Parathyroid adenoma (tissue), 2 donors: ENCODE measurements around the gene XRCC3.

Experiments used
- H2AFZ ChIP-seq: fragments of 300-600 bp; sonication (generic); one replicate; pipeline ENCODE4 v1.7.0; 2017; ENCODE audit warnings: antibody characterized with exemption, mild to moderate bottlenecking
- H3K27ac ChIP-seq: fragments of 300-600 bp; sonication (generic); one replicate; pipeline ENCODE4 v1.7.0; 2017
- H3K27me3 ChIP-seq: fragments of 300-600 bp; sonication (generic); one replicate; pipeline ENCODE4 v1.7.0; 2017; ENCODE audit warnings: low read length; ENCODE audit not compliant: control insufficient read depth, insufficient read depth
- H3K36me3 ChIP-seq: fragments of 300-600 bp; sonication (generic); one replicate; pipeline ENCODE4 v1.7.0; 2017; ENCODE audit warnings: low read length; ENCODE audit not compliant: control insufficient read depth, insufficient read depth
- H3K4me1 ChIP-seq: fragments of 300-600 bp; sonication (generic); one replicate; pipeline ENCODE4 v1.7.0; 2017; ENCODE audit warnings: control low read depth
- H3K4me2 ChIP-seq: fragments of 300-600 bp; sonication (generic); one replicate; pipeline ENCODE4 v1.7.0; 2017; ENCODE audit warnings: low read length
- H3K4me3 ChIP-seq: fragments of 300-600 bp; sonication (generic); one replicate; pipeline ENCODE4 v1.7.0; 2017; ENCODE audit warnings: low read depth, low read length
- H3K79me2 ChIP-seq: fragments of 300-600 bp; sonication (generic); one replicate; pipeline ENCODE4 v1.7.0; 2017; ENCODE audit warnings: control low read depth
- H3K9ac ChIP-seq: fragments of 300-600 bp; sonication (generic); one replicate; pipeline ENCODE4 v1.7.0; 2017; ENCODE audit warnings: mild to moderate bottlenecking
- H3K9me3 ChIP-seq: fragments of 300-600 bp; sonication (generic); one replicate; pipeline ENCODE4 v1.7.0; 2017; ENCODE audit warnings: low read length; ENCODE audit not compliant: control insufficient read depth
- TF ChIP-seq, protein P1 (sequence below): fragments of 300-600 bp; sonication (generic); IDR thresholded peaks from one replicate; pipeline ENCODE4 v1.7.0; 2017; ENCODE audit warnings: antibody characterized with exemption, mild to moderate bottlenecking
- donor health status: primary hyperparathyroidism.

Gene XRCC3

DNA sequence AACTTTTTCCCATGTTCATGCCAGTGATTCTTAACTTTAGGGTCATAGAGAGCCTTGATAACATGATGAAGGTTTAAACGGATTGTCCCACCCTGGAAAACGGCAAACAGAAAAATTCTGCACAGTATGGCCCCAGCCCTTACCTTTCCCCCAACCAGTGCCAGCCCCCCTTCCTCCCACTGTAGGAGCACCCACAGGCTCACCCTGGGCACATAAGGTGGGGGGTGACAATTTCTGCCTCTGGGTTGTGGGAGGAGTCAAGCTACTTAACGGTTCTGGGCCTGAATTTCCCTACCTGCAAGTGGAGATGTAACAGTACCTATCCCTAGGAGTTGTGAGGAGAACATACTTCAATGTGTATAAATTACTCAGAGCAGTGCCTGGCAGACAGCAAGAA lies 18.0 kb downstream of the XRCC3 start:
- H3K79me2 ChIP-seq, result peaks cover 23% of the 10 kb centered on the region
- no peak overlapping the region for H3K4me2 ChIP-seq
- no peak overlapping the region for H3K9ac ChIP-seq
- no peaks in the 10 kb centered on the region for H3K9me3 ChIP-seq
- H3K27ac ChIP-seq, result no peak overlapping the region
- no peaks in the 10 kb centered on the region for H3K36me3 ChIP-seq
- H3K4me3 ChIP-seq, result no peak overlapping the region
- no peak overlapping the region for H2AFZ ChIP-seq
- TF ChIP-seq, protein P1, sequence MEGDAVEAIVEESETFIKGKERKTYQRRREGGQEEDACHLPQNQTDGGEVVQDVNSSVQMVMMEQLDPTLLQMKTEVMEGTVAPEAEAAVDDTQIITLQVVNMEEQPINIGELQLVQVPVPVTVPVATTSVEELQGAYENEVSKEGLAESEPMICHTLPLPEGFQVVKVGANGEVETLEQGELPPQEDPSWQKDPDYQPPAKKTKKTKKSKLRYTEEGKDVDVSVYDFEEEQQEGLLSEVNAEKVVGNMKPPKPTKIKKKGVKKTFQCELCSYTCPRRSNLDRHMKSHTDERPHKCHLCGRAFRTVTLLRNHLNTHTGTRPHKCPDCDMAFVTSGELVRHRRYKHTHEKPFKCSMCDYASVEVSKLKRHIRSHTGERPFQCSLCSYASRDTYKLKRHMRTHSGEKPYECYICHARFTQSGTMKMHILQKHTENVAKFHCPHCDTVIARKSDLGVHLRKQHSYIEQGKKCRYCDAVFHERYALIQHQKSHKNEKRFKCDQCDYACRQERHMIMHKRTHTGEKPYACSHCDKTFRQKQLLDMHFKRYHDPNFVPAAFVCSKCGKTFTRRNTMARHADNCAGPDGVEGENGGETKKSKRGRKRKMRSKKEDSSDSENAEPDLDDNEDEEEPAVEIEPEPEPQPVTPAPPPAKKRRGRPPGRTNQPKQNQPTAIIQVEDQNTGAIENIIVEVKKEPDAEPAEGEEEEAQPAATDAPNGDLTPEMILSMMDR, result no peak
- no peaks in the 10 kb centered on the region for H3K4me1 ChIP-seq
- H3K27me3 ChIP-seq, result no peaks in the 10 kb centered on the region

DNA sequence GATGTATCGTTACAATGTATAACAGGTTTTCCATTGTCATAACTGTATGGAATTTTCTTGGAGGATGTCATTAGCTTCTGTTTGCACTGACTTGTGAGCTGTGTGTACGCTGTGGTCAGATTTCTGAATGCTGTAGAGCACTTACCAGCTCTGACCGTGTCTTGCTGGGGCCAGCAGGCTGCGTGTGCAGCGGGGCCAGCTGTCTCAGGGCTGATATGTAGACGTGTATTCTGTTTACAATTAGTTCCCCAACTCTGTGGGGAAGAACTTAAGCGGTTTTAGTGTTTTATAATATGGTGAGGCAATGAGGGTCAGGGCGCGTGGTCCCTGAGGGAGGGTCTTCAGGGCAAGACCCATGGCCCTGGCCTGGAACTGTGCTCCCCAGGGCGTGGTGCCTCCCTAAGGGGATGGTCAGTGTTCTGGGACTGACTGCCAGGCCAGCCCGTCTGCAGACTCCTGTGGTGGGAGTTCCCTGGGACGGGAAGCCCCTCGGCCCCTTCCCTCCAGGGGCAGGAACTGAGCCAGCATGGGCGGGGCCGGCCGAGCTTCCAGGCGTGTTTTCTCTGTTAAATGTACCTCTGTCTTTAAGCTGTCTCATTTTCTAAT lies 18.7 kb downstream of the XRCC3 start:
- Histone ChIP-seq H3K27ac (no peak overlapping the region), H3K27me3 (no peaks in the 10 kb centered on the region), H3K4me2 (no peak overlapping the region), H3K4me1 (no peaks in the 10 kb centered on the region), H3K9me3 (no peaks in the 10 kb centered on the region), H3K4me3 (no peak overlapping the region), H3K9ac (no peak overlapping the region), H2AFZ (no peak overlapping the region), H3K79me2 (peaks cover 29% of the 10 kb centered on the region), H3K36me3 (no peaks in the 10 kb centered on the region)
- TF ChIP-seq, protein P1, result no peak

- no peaks in the 10 kb centered on the region for H3K9me3 ChIP-seq
- H2AFZ ChIP-seq, result no peak overlapping the region
- H3K4me1 ChIP-seq, result no peaks in the 10 kb centered on the region
- no peak overlapping the region for H3K27ac ChIP-seq
- TF ChIP-seq, protein P1, result no peak
- no peak overlapping the region for H3K4me2 ChIP-seq
- H3K27me3 ChIP-seq, result no peaks in the 10 kb centered on the region
- no peak overlapping the region for H3K4me3 ChIP-seq
- peaks cover 30% of the 10 kb centered on the region for H3K79me2 ChIP-seq
- H3K36me3 ChIP-seq, result no peaks in the 10 kb centered on the region
- H3K9ac ChIP-seq, result no peak overlapping the region
Measured at GRCh38 chr14:103696070-103696402, 19.2 kb downstream of the XRCC3 start.

DNA sequence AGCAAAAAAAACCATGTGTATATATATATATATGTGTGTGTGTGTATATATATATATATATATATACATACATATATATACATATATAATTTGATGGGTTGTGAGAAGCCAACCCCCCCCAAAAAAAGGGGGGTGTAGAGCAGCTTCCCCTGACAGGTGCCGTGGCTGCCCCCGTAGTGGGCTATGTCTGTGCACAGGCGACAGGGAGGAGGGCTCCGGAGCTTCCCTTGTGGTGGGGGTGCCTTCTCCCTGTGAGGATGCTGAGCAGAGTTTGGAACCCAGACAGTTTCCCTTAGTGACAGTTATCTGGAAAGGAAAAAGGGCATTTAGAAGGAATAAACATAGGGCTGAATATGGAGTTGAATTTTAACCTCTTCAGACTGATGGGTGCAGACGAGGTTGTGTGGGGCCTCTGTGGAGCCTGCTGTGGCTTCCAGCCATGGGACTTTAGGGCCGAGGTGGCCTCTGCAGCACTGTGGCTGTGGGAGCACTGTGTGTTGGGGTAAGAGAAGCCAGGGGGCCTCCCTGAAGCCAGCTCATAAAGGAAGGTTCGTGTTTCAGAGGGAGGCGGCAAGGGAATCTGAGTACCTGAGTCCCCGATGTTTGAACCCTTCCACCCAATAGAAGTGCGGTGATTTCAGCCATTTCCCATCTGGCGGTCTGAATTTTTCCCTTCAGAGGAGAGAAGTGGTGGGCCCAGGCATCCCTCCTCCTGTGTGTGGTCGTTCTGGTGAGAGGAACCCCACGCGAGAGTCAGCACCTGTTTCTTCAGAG lies 19.8 kb downstream of the XRCC3 start:
- no peak overlapping the region for H3K9ac ChIP-seq
- H3K36me3 ChIP-seq, result no peaks in the 10 kb centered on the region
- no peaks in the 10 kb centered on the region for H3K4me1 ChIP-seq

More for the DNA sequence above, 19.8 kb downstream of the XRCC3 start:
- H3K4me3 ChIP-seq, result no peak overlapping the region
- H3K4me2 ChIP-seq, result no peak overlapping the region
- H3K27me3 ChIP-seq, result no peaks in the 10 kb centered on the region
- TF ChIP-seq, protein P1, result no peak
- H3K9me3 ChIP-seq, result no peaks in the 10 kb centered on the region
- no peak overlapping the region for H2AFZ ChIP-seq
- H3K79me2 ChIP-seq, result peaks cover 30% of the 10 kb centered on the region
- H3K27ac ChIP-seq, result no peak overlapping the region
